HFFc6 (cell line): ENCODE measurements around the gene FAM53B. TPM values are rescaled to one million over a fixed set of nuclear protein-coding genes. Genes with fewer than 3 reads are reported as not detected.

ENCODE experiments used
- DNase-seq: peaks from one replicate; pipeline ENCODE4 v3.0.0-alpha.2; 2018
- H3K27ac Mint-ChIP-seq: 2 replicates; pipeline ENCODE4 v1.8.0; 2020; ENCODE audit warnings: mild to moderate bottlenecking, mixed read lengths
- H3K27me3 Mint-ChIP-seq: 2 replicates; pipeline ENCODE4 v1.8.0; 2021; ENCODE audit warnings: mild to moderate bottlenecking, moderate library complexity, mixed read lengths; ENCODE audit not compliant: insufficient read depth
- H3K36me3 Mint-ChIP-seq: 2 replicates; pipeline ENCODE4 v1.8.0; 2021; ENCODE audit warnings: low read depth, mixed read lengths
- H3K4me1 Mint-ChIP-seq: 2 replicates; pipeline ENCODE4 v1.8.0; 2020; ENCODE audit warnings: low read depth, mixed read lengths
- H3K4me3 Mint-ChIP-seq: 2 replicates; pipeline ENCODE4 v1.8.0; 2020; ENCODE audit warnings: mild to moderate bottlenecking, moderate library complexity, mixed read lengths
- H3K9me3 Mint-ChIP-seq: 2 replicates; pipeline ENCODE4 v1.8.0; 2020; ENCODE audit warnings: mild to moderate bottlenecking, mixed read lengths
- total RNA-seq, 6 experiments: library from RNA; stranded (reverse); fragmentation: NEBNext Ultra II Directional; extraction: Animal tissue kit (Norgen Biotek cat#: 25700); gene quantifications; 2 replicates in 1 of 6; 3 replicates in 5 of 6; pipeline ENCODE4 v1.2.3, GENCODE V29; 2021
- TF ChIP-seq, protein P1 (sequence below): fragments of 200-600 bp; sonication (generic); IDR thresholded peaks from 2 replicates; pipeline ENCODE4 v1.5.0; 2021; ENCODE audit warnings: antibody characterized with exemption, mild to moderate bottlenecking

The FAM53B gene
- total RNA-seq, 6 experiments from 2014 or later, result 9.3 to 10.6 (median 10.4) TPM

DNA sequence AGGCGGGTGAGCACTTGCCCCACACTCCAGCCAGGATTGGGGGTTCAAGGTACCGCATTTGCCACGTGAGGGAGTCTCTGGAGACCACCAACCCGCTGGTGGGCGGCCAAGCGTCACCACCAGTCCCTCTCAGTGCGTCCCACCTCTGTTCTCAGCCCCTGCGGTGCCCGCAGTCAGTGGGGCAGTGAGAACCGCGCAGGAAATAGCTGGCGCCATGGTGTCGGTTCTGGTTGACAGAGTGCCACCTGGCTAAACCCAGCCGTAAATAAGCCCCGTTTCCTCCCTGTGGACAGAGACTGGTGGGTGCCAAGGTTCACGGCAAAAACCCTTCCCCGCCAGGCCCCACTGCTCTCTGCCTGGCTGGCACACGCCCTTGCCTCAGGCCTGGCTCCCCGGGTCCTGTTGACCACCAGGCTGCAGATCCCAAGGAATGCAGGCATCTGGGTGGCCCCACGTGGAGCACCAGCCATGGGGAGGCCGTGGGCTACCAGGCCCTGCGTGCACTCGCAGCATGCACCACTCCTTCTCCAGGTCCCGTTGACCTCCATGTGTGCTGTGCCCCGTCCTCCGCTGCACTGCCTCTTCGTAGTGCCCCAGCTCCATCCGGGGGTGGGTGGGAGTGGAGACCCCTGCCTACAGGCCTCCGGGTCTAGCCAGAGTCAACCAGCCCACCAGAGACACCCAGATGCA is 142.6 kb downstream of the FAM53B start:
- no peak for DNase-seq
- Mint-ChIP-seq H3K4me3 (no peak overlapping the region), H3K9me3 (no peaks in the 10 kb centered on the region), H3K36me3 (no peaks in the 10 kb centered on the region), H3K4me1 (no peaks in the 10 kb centered on the region), H3K27ac (no peak overlapping the region), H3K27me3 (peaks cover 19% of the 10 kb centered on the region)
- TF ChIP-seq, protein P1, sequence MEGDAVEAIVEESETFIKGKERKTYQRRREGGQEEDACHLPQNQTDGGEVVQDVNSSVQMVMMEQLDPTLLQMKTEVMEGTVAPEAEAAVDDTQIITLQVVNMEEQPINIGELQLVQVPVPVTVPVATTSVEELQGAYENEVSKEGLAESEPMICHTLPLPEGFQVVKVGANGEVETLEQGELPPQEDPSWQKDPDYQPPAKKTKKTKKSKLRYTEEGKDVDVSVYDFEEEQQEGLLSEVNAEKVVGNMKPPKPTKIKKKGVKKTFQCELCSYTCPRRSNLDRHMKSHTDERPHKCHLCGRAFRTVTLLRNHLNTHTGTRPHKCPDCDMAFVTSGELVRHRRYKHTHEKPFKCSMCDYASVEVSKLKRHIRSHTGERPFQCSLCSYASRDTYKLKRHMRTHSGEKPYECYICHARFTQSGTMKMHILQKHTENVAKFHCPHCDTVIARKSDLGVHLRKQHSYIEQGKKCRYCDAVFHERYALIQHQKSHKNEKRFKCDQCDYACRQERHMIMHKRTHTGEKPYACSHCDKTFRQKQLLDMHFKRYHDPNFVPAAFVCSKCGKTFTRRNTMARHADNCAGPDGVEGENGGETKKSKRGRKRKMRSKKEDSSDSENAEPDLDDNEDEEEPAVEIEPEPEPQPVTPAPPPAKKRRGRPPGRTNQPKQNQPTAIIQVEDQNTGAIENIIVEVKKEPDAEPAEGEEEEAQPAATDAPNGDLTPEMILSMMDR, result no peak

DNA sequence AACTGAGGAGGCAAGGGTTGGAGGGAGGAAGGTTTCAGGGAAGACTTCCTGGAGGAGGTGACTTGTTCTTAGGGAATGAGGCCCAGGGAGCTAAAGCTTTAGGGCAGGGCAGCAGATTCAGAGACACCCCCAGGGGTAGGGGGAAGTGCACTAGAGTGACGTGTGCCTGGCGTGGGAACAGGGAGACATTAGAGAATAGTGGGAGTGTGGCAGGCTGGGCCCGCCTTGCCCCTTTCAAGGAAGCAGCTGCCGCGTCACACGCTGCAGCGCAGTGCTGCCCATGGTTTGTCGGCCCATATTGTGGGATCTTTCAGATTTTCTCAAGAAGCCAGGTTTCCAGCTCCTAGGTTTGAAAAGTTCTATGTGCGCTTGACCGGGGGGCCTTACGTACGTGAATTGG is 143.2 kb downstream of the FAM53B start:
- Mint-ChIP-seq H3K36me3 (no peaks in the 10 kb centered on the region; the same call in 1 of the 2 replicates), H3K27me3 (peaks cover 20% of the 10 kb centered on the region), H3K4me1 (no peaks in the 10 kb centered on the region), H3K9me3 (no peaks in the 10 kb centered on the region), H3K4me3 (no peak overlapping the region), H3K27ac (no peak overlapping the region)
- TF ChIP-seq, protein P1, result no peak
- no peak for DNase-seq

DNA sequence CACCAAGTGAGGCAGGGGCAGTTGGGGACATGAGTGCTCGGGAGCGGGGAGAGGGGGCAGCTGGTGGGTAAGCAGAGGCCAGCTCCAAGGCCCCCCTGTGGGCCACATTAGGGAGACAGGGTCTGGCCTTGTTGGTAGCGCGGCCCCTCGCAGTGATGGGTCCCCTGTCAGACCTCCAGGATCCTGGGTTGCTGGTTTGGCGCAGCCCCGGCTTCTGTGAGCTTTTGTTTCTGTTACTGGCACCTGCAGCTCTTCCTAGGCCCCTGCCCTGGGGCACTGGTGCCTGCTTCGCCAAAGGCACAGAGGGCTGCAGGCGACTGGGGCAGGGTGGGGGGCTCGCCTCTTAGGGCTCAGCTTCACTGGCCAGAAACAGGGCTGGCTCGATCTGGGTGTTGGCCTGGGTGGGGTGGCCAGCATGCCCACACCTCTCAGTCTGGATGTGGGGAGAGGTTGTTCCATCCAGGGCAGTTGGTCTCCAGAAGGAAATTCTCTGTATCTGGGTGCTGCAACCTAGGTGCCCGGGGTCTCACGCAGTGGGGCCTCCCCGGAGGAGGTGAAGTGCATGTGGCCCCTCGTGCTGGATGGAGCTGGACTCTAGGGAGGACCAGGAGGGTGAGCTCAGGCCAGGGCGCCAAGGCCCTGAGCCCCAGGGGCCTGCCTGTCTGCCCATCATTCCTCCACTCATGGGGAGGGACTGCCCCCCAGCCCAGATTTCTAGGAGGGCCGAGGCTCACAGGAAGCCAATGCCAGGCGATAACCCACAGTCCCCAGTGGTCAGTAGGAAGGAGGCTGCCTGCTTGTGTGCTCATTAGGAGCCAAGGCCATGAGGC is 143.9 kb downstream of the FAM53B start:
- TF ChIP-seq, protein P1, result no peak
- Mint-ChIP-seq H3K27me3 (peaks cover 19% of the 10 kb centered on the region), H3K27ac (no peak overlapping the region), H3K4me1 (no peaks in the 10 kb centered on the region), H3K4me3 (no peak overlapping the region), H3K9me3 (no peaks in the 10 kb centered on the region), H3K36me3 (peaks cover 7% of the 10 kb centered on the region; the same call in 1 of the 2 replicates)
- no peak for DNase-seq

DNA sequence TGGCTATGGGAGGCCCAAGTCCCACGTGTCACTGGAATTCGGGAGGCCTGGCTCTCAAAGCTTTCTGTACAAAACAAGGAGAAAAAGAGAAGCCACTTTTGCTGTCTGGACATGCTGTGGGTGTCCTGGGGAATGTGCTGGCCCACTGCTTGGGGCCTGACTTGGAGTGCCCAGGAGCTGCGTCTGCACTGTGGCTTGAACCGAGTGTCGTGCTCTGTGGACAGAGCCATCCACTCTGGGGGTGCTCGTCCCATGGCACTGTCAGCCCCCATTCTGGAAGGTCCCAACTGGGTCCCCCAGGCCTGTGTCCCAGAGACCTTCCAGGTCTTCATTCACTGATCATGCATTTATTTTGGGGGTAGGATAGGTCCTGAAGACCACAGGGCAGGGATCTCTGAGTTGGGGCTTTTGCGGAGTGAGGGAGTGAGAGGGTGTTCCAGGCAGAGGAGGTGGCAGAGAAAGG is 144.6 kb downstream of the FAM53B start:
- TF ChIP-seq, protein P1, result no peak
- peaks cover 17% of the 10 kb centered on the region for H3K27me3 Mint-ChIP-seq
- H3K27ac Mint-ChIP-seq, result no peak overlapping the region
- no peaks in the 10 kb centered on the region for H3K9me3 Mint-ChIP-seq
- no peaks in the 10 kb centered on the region for H3K4me1 Mint-ChIP-seq
- no peak overlapping the region for H3K4me3 Mint-ChIP-seq
- peaks cover 7% of the 10 kb centered on the region; the same call in 1 of the 2 replicates for H3K36me3 Mint-ChIP-seq
- DNase-seq, result no peak

DNA sequence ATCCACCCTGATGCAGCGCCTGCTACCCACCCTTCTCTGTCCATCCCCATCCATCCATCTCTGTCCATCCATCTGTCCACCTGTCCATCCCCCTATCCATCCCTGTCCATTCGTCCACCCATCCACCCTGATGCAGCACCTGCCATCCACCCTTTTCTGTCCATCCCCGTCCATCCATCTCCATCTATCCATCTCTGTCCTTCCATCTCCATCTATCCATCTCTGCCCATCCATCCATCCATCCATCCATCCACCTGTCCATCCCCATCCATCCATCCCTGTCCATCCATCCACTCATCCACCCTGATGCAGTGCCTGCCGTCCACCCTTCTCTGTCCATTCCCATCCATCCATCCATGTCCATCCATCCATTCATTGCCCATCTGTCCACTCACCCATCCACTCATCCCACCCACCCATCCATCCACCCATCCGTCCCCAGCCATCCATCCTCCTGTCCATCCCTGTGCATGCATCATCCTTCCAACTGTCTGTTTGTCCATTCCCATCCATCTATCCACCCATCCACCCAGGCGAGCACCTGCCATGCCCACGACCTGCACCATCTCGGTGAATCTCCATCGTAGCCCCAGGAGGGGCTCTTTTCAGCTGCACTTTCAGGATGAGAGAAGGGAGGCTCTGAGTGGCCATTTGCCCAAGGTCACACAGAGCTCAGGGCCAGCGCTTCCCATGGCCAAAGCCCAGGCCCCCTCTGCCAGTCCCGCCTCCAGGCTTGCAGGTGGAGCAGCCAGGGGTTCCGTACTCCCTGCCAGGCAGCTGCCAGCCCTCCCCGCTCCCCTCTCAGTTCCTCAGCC is 145.2 kb downstream of the FAM53B start:
- H3K4me3 Mint-ChIP-seq, result no peak overlapping the region
- DNase-seq, result no peak
- H3K36me3 Mint-ChIP-seq, result peaks cover 7% of the 10 kb centered on the region; the same call in 1 of the 2 replicates
- no peak overlapping the region for H3K27ac Mint-ChIP-seq
- H3K4me1 Mint-ChIP-seq, result no peaks in the 10 kb centered on the region
- TF ChIP-seq, protein P1, result no peak
- H3K27me3 Mint-ChIP-seq, result peaks cover 16% of the 10 kb centered on the region
- no peaks in the 10 kb centered on the region for H3K9me3 Mint-ChIP-seq
